IgD-negative memory B cell (primary cell): ENCODE results near the gene KBTBD13. TPM values are rescaled to one million over a fixed set of nuclear protein-coding genes. Genes with fewer than 3 reads are reported as not detected.
"Not testable (repeated sequence)": the region's sequence is repeated elsewhere in the genome, so short reads cannot be mapped to it uniquely, and the experiment has no call there.

Experiments used
- H3K27ac Mint-ChIP-seq, 3 donors: one replicate each; pipeline ENCODE4 v1.8.0; 2020 to 2022; ENCODE audit warnings: mild to moderate bottlenecking in 3 of 3, mixed read lengths in 3 of 3, moderate library complexity in 1 of 3
- H3K27me3 Mint-ChIP-seq: one replicate; pipeline ENCODE4 v1.8.0; 2021; ENCODE audit warnings: mixed read lengths
- H3K36me3 Mint-ChIP-seq: one replicate; pipeline ENCODE4 v1.8.0; 2020; ENCODE audit warnings: mild to moderate bottlenecking, mixed read lengths
- H3K4me1 Mint-ChIP-seq, 3 donors: one replicate each; pipeline ENCODE4 v1.8.0; 2020 to 2022; ENCODE audit warnings: mixed read lengths in 3 of 3, mild to moderate bottlenecking in 1 of 3
- H3K4me3 Mint-ChIP-seq, 4 donors: one replicate each; pipeline ENCODE4 v1.8.0; 2020 to 2022; ENCODE audit warnings: mild to moderate bottlenecking in 4 of 4, mixed read lengths in 4 of 4, moderate library complexity in 3 of 4
- H3K9me3 Mint-ChIP-seq, 3 donors: one replicate each; pipeline ENCODE4 v1.8.0; 2020 to 2021; ENCODE audit warnings: mixed read lengths in 3 of 3, mild to moderate bottlenecking in 1 of 3
- polyA plus RNA-seq: library from polyadenylated mRNA; unstranded; fragments of 300-500 nt; fragmentation: Illumina TruSeq; gene quantifications from one replicate; pipeline ENCODE4 v1.2.3, GENCODE V29; 2021

KBTBD13 gene
- polyA plus RNA-seq, 1 donor from 2014 or later: not detected

GRCh38 chr15:65096481-65097385 lies 20.2 kb downstream of the KBTBD13 start:
- H3K4me3 Mint-ChIP-seq: no peak overlapping the region
- H3K27ac Mint-ChIP-seq: no peak overlapping the region
- no peaks in the 10 kb centered on the region for H3K9me3 Mint-ChIP-seq
- no peaks in the 10 kb centered on the region for H3K4me1 Mint-ChIP-seq
- no peaks in the 10 kb centered on the region for H3K27me3 Mint-ChIP-seq
- peaks cover 6% of the 10 kb centered on the region for H3K36me3 Mint-ChIP-seq

- no peak overlapping the region for H3K27ac Mint-ChIP-seq
- no peaks in the 10 kb centered on the region for H3K4me1 Mint-ChIP-seq
- no peak overlapping the region for H3K4me3 Mint-ChIP-seq
- H3K36me3 Mint-ChIP-seq: peaks cover 6% of the 10 kb centered on the region
- no peaks in the 10 kb centered on the region for H3K9me3 Mint-ChIP-seq
- no peaks in the 10 kb centered on the region for H3K27me3 Mint-ChIP-seq
These were observed 21.2 kb downstream of the KBTBD13 start for GRCh38 chr15:65097651-65098263.

GRCh38 chr15:65099336-65099735 lies 22.8 kb downstream of the KBTBD13 start:
- Mint-ChIP-seq H3K27ac (no peak overlapping the region), H3K4me1 (peaks cover 0 to 3% (median 0%) of the 10 kb centered on the region in 3 donors), H3K4me3 (no peak overlapping the region), H3K27me3 (no peaks in the 10 kb centered on the region), H3K9me3 (no peaks in the 10 kb centered on the region), H3K36me3 (peaks cover 5% of the 10 kb centered on the region)

GRCh38 chr15:65099801-65100200 lies 23.3 kb downstream of the KBTBD13 start:
- not testable (repeated sequence) for H3K36me3 Mint-ChIP-seq, H3K27me3 Mint-ChIP-seq, H3K4me3 Mint-ChIP-seq, H3K4me1 Mint-ChIP-seq, H3K27ac Mint-ChIP-seq, H3K9me3 Mint-ChIP-seq

GRCh38 chr15:65100442-65100841 lies 23.9 kb downstream of the KBTBD13 start:
- Mint-ChIP-seq H3K36me3 (peaks cover 8% of the 10 kb centered on the region), H3K27ac (no peak overlapping the region)

GRCh38 chr15:65101411-65101890 lies 24.9 kb downstream of the KBTBD13 start:
- Mint-ChIP-seq H3K4me1 (peaks cover 0 to 3% (median 0%) of the 10 kb centered on the region in 3 donors), H3K9me3 (no peaks in the 10 kb centered on the region), H3K27me3 (no peaks in the 10 kb centered on the region), H3K36me3 (peaks cover 8% of the 10 kb centered on the region), H3K27ac (peak overlapping the region in 1 of 3 donors; percentile 10), H3K4me3 (no peak overlapping the region)

More at GRCh38 chr15:65100442-65100841, 23.9 kb downstream of the KBTBD13 start:
- Mint-ChIP-seq H3K27me3 (no peaks in the 10 kb centered on the region), H3K9me3 (no peaks in the 10 kb centered on the region), H3K4me1 (peaks cover 0 to 3% (median 0%) of the 10 kb centered on the region in 3 donors), H3K4me3 (no peak overlapping the region)

GRCh38 chr15:65101891-65102708 lies 25.6 kb downstream of the KBTBD13 start:
- H3K9me3 Mint-ChIP-seq: no peaks in the 10 kb centered on the region
- H3K4me1 Mint-ChIP-seq: peaks cover 0 to 3% (median 0%) of the 10 kb centered on the region in 3 donors
- H3K27ac Mint-ChIP-seq: no peak overlapping the region
- no peak overlapping the region for H3K4me3 Mint-ChIP-seq
- H3K36me3 Mint-ChIP-seq: peaks cover 8% of the 10 kb centered on the region
- H3K27me3 Mint-ChIP-seq: no peaks in the 10 kb centered on the region

- H3K36me3 Mint-ChIP-seq: peaks cover 8% of the 10 kb centered on the region
- H3K9me3 Mint-ChIP-seq: no peaks in the 10 kb centered on the region
- H3K4me3 Mint-ChIP-seq: peak overlapping the region in 1 of 4 donors; percentile 22
- H3K4me1 Mint-ChIP-seq: peaks cover 0 to 3% (median 0%) of the 10 kb centered on the region in 3 donors
- H3K27ac Mint-ChIP-seq: no peak overlapping the region
- H3K27me3 Mint-ChIP-seq: no peaks in the 10 kb centered on the region
These were observed 26.4 kb downstream of the KBTBD13 start for GRCh38 chr15:65102912-65103311.

- Mint-ChIP-seq H3K4me3 (no peak overlapping the region), H3K9me3 (no peaks in the 10 kb centered on the region), H3K36me3 (peaks cover 11% of the 10 kb centered on the region), H3K4me1 (peaks cover 0 to 6% (median 0%) of the 10 kb centered on the region in 3 donors), H3K27me3 (no peaks in the 10 kb centered on the region), H3K27ac (no peak overlapping the region)
These were observed 28.5 kb downstream of the KBTBD13 start for GRCh38 chr15:65105038-65105437.

- Mint-ChIP-seq H3K36me3 (peaks cover 11% of the 10 kb centered on the region), H3K27ac (peak overlapping the region in 1 of 3 donors; percentile 90), H3K27me3 (no peaks in the 10 kb centered on the region), H3K4me1 (peaks cover 0 to 6% (median 0%) of the 10 kb centered on the region in 3 donors), H3K4me3 (no peak overlapping the region), H3K9me3 (no peaks in the 10 kb centered on the region)
These were observed 29.6 kb downstream of the KBTBD13 start for GRCh38 chr15:65106011-65106590.

- H3K27ac Mint-ChIP-seq: no peak overlapping the region
- peaks cover 9% of the 10 kb centered on the region for H3K36me3 Mint-ChIP-seq
- no peaks in the 10 kb centered on the region for H3K9me3 Mint-ChIP-seq
- no peaks in the 10 kb centered on the region for H3K27me3 Mint-ChIP-seq
- H3K4me3 Mint-ChIP-seq: no peak overlapping the region
- H3K4me1 Mint-ChIP-seq: peaks cover 0 to 3% (median 0%) of the 10 kb centered on the region in 3 donors
These were observed 34.2 kb downstream of the KBTBD13 start for GRCh38 chr15:65110676-65111292.

- H3K9me3 Mint-ChIP-seq: no peaks in the 10 kb centered on the region
- no peak within 1 kb of the TSS for H3K27ac Mint-ChIP-seq
- H3K4me3 Mint-ChIP-seq: no peak within 1 kb of the TSS
- peaks cover 2% of the 10 kb centered on the region for H3K36me3 Mint-ChIP-seq
- H3K27me3 Mint-ChIP-seq: no peaks in the 10 kb centered on the region
- H3K4me1 Mint-ChIP-seq: no peaks in the 10 kb centered on the region
These were observed 38.5 kb downstream of the KBTBD13 start, which contains the start of gene UBAP1L for GRCh38 chr15:65115086-65115485. UBAP1L (minus strand) TSS chr15:65115200; CDS start chr15:65106215, 8,985 bp downstream.

GRCh38 chr15:65115542-65115941 lies 39.0 kb downstream of the KBTBD13 start:
- Mint-ChIP-seq H3K27me3 (no peaks in the 10 kb centered on the region), H3K4me1 (no peaks in the 10 kb centered on the region), H3K36me3 (peaks cover 2% of the 10 kb centered on the region), H3K4me3 (no peak overlapping the region), H3K9me3 (no peaks in the 10 kb centered on the region), H3K27ac (no peak overlapping the region)
